HCT116 (cell line): ENCODE measurements around the gene KRT85. TPM values are rescaled to one million over a fixed set of nuclear protein-coding genes. Genes with fewer than 3 reads are reported as not detected.
"Not testable (repeated sequence)": the region's sequence is repeated elsewhere in the genome, so short reads cannot be mapped to it uniquely, and the experiment has no call there.

Experiments
- ATAC-seq: fragments of 200-7000 bp; cut with Tn5 transposase; 2 replicates; pipeline ENCODE4 v1.9.1; 2020; ENCODE audit warnings: mild to moderate bottlenecking, moderate library complexity
- BruUV-seq: library from RNA; stranded (reverse); fragments of 400-500 nt; replicated peaks from 2 replicates; lab custom pipeline; 2021; lab: Mats Ljungman, UMichigan
- CTCF ChIA-PET: fragments of 300-600 bp; sonication (Branson Sonifier 250); formaldehyde crosslinking; loops from one replicate; lab custom pipeline; 2021; ENCODE audit warnings: antibody characterized with exemption; lab: Charles Lee
- POLR2A ChIA-PET: fragments of 300-600, 350-600 bp; sonication (Branson Sonifier 250); formaldehyde crosslinking; loops from one replicate; lab custom pipeline; 2021; ENCODE audit warnings: antibody characterized with exemption; lab: Charles Lee
- RAD21 ChIA-PET, 2 experiments: fragments of 300-600 bp; sonication (Branson Sonifier 250); formaldehyde crosslinking; loops; one replicate each; lab custom pipeline; 2023; ENCODE audit warnings: low total read pairs in 2 of 2; ENCODE audit not compliant: uncharacterized antibody in 2 of 2, unreplicated experiment in 2 of 2, low non-redundant PET in 1 of 2; lab: Charles Lee
- DNase-seq: peaks from one replicate; pipeline ENCODE4 v3.0.0-alpha.2; 2010; ENCODE audit warnings: low read depth, low spot score
- H2AFZ ChIP-seq: fragments of 200-600 bp; shearing (Covaris generic), sonication (generic); 2 replicates; pipeline ENCODE4 v1.6.1; 2017; ENCODE audit warnings: low read depth, mixed run types, mixed read lengths, antibody characterized with exemption, low read length; ENCODE audit not compliant: poor library complexity, severe bottlenecking
- H3K27ac ChIP-seq: 2 replicates; pipeline ENCODE4 v1.5.1; 2012; ENCODE audit warnings: low read depth, low read length
- H3K27me3 ChIP-seq: fragments of 200-600 bp; sonication (generic); 2 replicates; pipeline ENCODE4 v1.6.1; 2016; ENCODE audit warnings: mixed run types, low read length, mixed read lengths; ENCODE audit not compliant: insufficient read depth
- H3K36me3 ChIP-seq, 2 experiments: fragments of 200-500 bp in 1 of 2; fragments of 200-600 bp in 1 of 2; sonication (Bioruptor generic) in 1 of 2; sonication (generic) in 1 of 2; 2 replicates each; pipeline versions ENCODE4 v1.5.1 to v1.6.1; 2014 to 2016; ENCODE audit warnings: low read length in 2 of 2, inconsistent platforms in 1 of 2, mixed read lengths in 1 of 2, mixed run types in 1 of 2; ENCODE audit not compliant: insufficient read depth in 2 of 2, control insufficient read depth in 1 of 2
- H3K4me1 ChIP-seq, 2 experiments: fragments of 200-600 bp in 1 of 2; sonication (generic) in 1 of 2; 2 replicates each; pipeline versions ENCODE4 v1.5.1 to v1.6.1; 2012 to 2017; ENCODE audit warnings: low read length in 2 of 2, inconsistent platforms in 1 of 2, mild to moderate bottlenecking in 1 of 2, mixed read lengths in 1 of 2, mixed run types in 1 of 2, moderate library complexity in 1 of 2; ENCODE audit not compliant: insufficient read depth in 2 of 2, control insufficient read depth in 1 of 2
- H3K4me2 ChIP-seq: fragments of 200-600 bp; sonication (generic); 2 replicates; pipeline ENCODE4 v1.6.1; 2017; ENCODE audit warnings: mixed run types, low read length, mixed read lengths
- H3K4me3 ChIP-seq, 2 experiments: fragments of 200-600 bp in 1 of 2; sonication (generic) in 1 of 2; replicated peaks in 1 of 2; 2 replicates each; pipeline ENCODE4 v1.5.1; 2011 to 2016; ENCODE audit warnings: low read length in 2 of 2, control low read depth in 1 of 2, low read depth in 1 of 2, mild to moderate bottlenecking in 1 of 2, mixed read lengths in 1 of 2, mixed run types in 1 of 2
- H3K79me2 ChIP-seq: fragments of 200-600 bp; sonication (generic); 2 replicates; pipeline ENCODE4 v1.6.1; 2017; ENCODE audit warnings: mild to moderate bottlenecking, mixed run types, low read length, moderate library complexity, mixed read lengths; ENCODE audit not compliant: insufficient read depth
- H3K9ac ChIP-seq: fragments of 200-600 bp; sonication (generic); 2 replicates; pipeline ENCODE4 v1.6.1; 2016; ENCODE audit warnings: low read length, mixed read lengths
- H3K9me2 ChIP-seq: fragments of 200-600 bp; sonication (generic), shearing (Covaris generic); 2 replicates; pipeline ENCODE4 v1.6.1; 2017; ENCODE audit warnings: mixed run types, mild to moderate bottlenecking, moderate library complexity; ENCODE audit not compliant: insufficient read depth
- H3K9me3 ChIP-seq, 2 experiments: fragments of 200-500 bp in 1 of 2; fragments of 200-600 bp in 1 of 2; sonication (Bioruptor generic) in 1 of 2; sonication (generic) in 1 of 2; 2 replicates each; pipeline ENCODE4 v1.6.1; 2014 to 2017; ENCODE audit warnings: low read length in 2 of 2, mixed read lengths in 2 of 2, inconsistent platforms in 1 of 2, low read depth in 1 of 2, mild to moderate bottlenecking in 1 of 2, mixed run types in 1 of 2, moderate library complexity in 1 of 2; ENCODE audit not compliant: control insufficient read depth in 1 of 2, insufficient read depth in 1 of 2
- H4K20me1 ChIP-seq: fragments of 200-600 bp; sonication (generic), shearing (Covaris generic); 2 replicates; pipeline ENCODE4 v1.6.1; 2017; ENCODE audit warnings: mixed run types, mild to moderate bottlenecking, moderate library complexity; ENCODE audit not compliant: insufficient read depth
- ELF1 ChIP-seq: IDR thresholded peaks from 2 replicates; pipeline ENCODE4 v1.6.1; 2012; ENCODE audit warnings: low read depth, borderline replicate concordance
- MAX ChIP-seq: IDR thresholded peaks from 2 replicates; pipeline ENCODE4 v1.6.1; 2012
- POLR2A ChIP-seq: IDR thresholded peaks from 2 replicates; pipeline ENCODE4 v1.7.0; 2011; ENCODE audit warnings: borderline replicate concordance; ENCODE audit not compliant: insufficient read depth, insufficient read length; ENCODE audit errors: extremely low read depth
- REST ChIP-seq: IDR thresholded peaks from 2 replicates; pipeline ENCODE4 v1.6.1; 2012; ENCODE audit warnings: low read depth
- YY1 ChIP-seq: IDR thresholded peaks from 2 replicates; pipeline ENCODE4 v1.6.1; 2011; ENCODE audit warnings: low read length, low read depth, moderate library complexity, mild to moderate bottlenecking; ENCODE audit not compliant: insufficient replicate concordance; ENCODE audit errors: extremely low read depth
- intact Hi-C: fragments of 100-400 bp; cut with micrococcal nuclease; formaldehyde crosslinking; loops from 2 replicates; pipeline ENCODE4 v1.10.0; 2022
- total RNA-seq: library from RNA; stranded (reverse); gene quantifications from one replicate; pipeline ENCODE4 v1.2.1, GENCODE V29; 2021; ENCODE audit not compliant: unreplicated experiment

Gene KRT85
- total RNA-seq, 1 experiment from 2014 or later, result not detected

GRCh38 chr12:52345041-52345440, 22.2 kb downstream of the KRT85 start:
- H3K9me3 ChIP-seq, H4K20me1 ChIP-seq, H3K4me3 ChIP-seq, H3K36me3 ChIP-seq, RAD21 ChIA-PET, H3K27ac ChIP-seq, DNase-seq, H3K79me2 ChIP-seq, BruUV-seq, H3K9ac ChIP-seq, H3K27me3 ChIP-seq, intact Hi-C loops, H2AFZ ChIP-seq, H3K9me2 ChIP-seq: not testable (repeated sequence)
- peak overlapping the region; percentile 59 for H3K4me2 ChIP-seq
- H3K4me1 ChIP-seq, result peaks cover 14 to 29% of the 10 kb centered on the region in 2 experiments
- CTCF ChIA-PET, result interaction anchor here (2.6 kb wide), 1 partner anchor 27 kb away, joined by 10 read pairs; no protein-coding TSS in a partner anchor
- POLR2A ChIA-PET, result interaction anchor here (0.8 to 1.4 kb wide), 2 partner anchors 17 to 65 kb away, joined by 3 to 4 read pairs; no protein-coding TSS in a partner anchor
- peak; percentile 20; the same call in 1 of the 2 replicates for ATAC-seq

DNA sequence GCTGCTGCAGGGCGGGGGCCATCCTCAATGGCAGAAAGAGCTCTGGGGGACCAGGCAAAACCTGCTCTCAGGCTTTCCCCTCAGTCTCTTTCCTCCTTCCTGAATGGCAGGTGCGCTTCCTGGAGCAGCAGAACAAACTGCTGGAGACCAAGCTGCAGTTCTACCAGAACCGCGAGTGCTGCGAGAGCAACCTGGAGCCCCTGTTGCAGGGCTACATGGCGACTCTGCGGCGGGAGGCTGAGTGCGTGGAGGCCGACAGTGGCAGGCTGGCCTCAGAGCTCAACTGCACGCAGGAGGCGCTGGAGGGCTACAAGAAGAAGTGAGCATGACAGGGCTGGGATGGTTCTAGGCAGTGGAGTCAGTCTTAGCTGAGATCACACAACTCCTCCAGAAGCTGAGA, 23.2 kb downstream of the KRT85 start:
- TF ChIP-seq ELF1 (no peak), MAX (no peak), YY1 (no peak), REST (no peak), POLR2A (no peak)
- Histone ChIP-seq H3K9me3 (no peaks in the 10 kb centered on the region), H3K4me2 (no peak overlapping the region), H4K20me1 (no peaks in the 10 kb centered on the region), H3K36me3 (no peaks in the 10 kb centered on the region), H3K27ac (no peak overlapping the region), H3K79me2 (no peaks in the 10 kb centered on the region), H3K9ac (no peak overlapping the region), H3K9me2 (no peaks in the 10 kb centered on the region), H2AFZ (no peak overlapping the region), H3K4me3 (no peak overlapping the region), H3K4me1 (peaks cover 14 to 29% of the 10 kb centered on the region in 2 experiments), H3K27me3 (no peaks in the 10 kb centered on the region)
- intact Hi-C loops, result no loop called here
- RAD21 ChIA-PET, result no interaction called here
- no TSS peak for BruUV-seq
- CTCF ChIA-PET, result interaction anchor here (2.6 kb wide), 1 partner anchor 28 kb away, joined by 10 read pairs; no protein-coding TSS in a partner anchor
- ATAC-seq, result no peak
- POLR2A ChIA-PET, result interaction anchor here (0.8 kb wide), 1 partner anchor 18 kb away, joined by 3 read pairs; no protein-coding TSS in a partner anchor
- no peak for DNase-seq
